Measurements from ENCODE around the gene CDK12.
"Not testable (repeated sequence)": the region's sequence is repeated elsewhere in the genome, so short reads cannot be mapped to it uniquely, and the experiment has no call there.

Gene CDK12

GRCh38 chr17:39473310-39473709 lies 12.0 kb downstream of the CDK12 start:
- no peak for TF ChIP-seq CTCF (IDR thresholded peaks at IDR 0.05; ENCODE audit: insufficient read depth, low read length, poor library complexity, severe bottlenecking)
- Histone ChIP-seq H3K4me3 (replicated peaks; ENCODE audit: low read depth, low read length) (no peak overlapping the region), H3K27me3 (replicated peaks; ENCODE audit: control insufficient read depth, insufficient read depth, low read length) (no peaks in the 10 kb centered on the region), H3K36me3 (ENCODE audit: control insufficient read depth, insufficient read depth, low read length) (peaks cover 6% of the 10 kb centered on the region)
- DNase-seq (ENCODE audit: extremely low read depth, insufficient read length) = no peak

DNA sequence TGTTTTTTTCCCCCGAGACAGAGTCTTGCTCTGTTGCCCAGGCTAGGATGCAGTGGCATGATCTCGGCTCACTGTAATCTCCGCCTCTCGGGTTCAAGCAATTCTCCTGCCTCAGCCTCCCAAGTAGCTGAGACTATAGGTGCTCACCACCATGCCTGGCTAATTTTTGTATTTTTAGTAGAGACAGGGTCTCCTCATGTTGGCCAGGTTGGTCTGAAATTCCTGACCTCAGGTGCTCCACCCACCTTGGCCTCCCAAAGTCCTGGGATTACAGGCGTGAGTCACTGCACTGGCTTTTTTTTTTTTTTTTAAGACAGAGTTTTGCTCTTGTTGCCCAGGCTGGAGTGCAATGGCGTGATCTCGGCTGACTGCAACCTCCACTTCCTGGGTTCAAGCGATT lies 18.3 kb downstream of the CDK12 start:
- H3K27me3 ChIP-seq (replicated peaks; ENCODE audit: control insufficient read depth, insufficient read depth, low read length); DNase-seq (ENCODE audit: extremely low read depth, insufficient read length); H3K36me3 ChIP-seq (ENCODE audit: control insufficient read depth, insufficient read depth, low read length); H3K4me3 ChIP-seq (replicated peaks; ENCODE audit: low read depth, low read length): not testable (repeated sequence)

DNA sequence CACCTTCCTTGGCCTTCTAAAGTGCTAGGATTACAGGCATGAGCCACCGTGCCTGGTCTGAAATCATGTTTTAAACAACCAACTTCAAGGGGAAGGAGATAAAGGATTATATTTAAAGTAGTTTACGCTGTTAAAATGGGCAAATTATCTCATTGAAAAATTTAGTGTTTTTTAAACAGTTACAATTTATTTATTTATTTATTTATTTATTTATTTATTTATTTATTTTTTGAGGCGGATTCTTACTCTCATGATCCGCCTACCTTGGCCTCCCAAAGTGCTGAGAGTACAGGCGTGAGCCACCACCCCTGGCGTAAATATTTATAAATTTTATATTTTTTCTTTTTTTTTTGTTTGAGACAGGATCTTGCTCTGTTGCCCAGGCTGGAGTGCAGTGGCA lies 22.2 kb downstream of the CDK12 start:
- no peak for TF ChIP-seq CTCF (IDR thresholded peaks at IDR 0.05; ENCODE audit: insufficient read depth, low read length, poor library complexity, severe bottlenecking)
- no peak for DNase-seq (ENCODE audit: extremely low read depth, insufficient read length)
- H3K4me3 ChIP-seq (replicated peaks; ENCODE audit: low read depth, low read length) = no peak overlapping the region
- H3K36me3 ChIP-seq (ENCODE audit: control insufficient read depth, insufficient read depth, low read length) = peaks cover 5% of the 10 kb centered on the region
- no peaks in the 10 kb centered on the region for H3K27me3 ChIP-seq (replicated peaks; ENCODE audit: control insufficient read depth, insufficient read depth, low read length)

DNA sequence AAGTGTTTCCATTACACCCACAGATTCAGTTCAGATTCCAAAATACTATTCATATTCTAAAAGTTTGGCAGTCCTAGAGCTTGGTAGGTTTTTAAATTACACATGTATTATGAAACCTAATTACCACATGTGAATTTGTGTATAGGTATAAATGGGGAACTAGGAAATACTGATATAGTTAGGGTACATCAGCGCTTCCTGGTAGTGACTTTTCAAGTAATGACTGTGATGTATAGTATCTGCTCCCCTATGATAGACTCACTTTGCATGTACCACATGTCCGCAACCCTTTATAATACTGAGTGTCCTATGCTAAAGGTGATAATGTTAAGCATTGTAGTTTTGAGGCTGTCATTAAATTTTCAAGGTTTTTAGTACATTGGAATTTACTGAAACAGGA lies 22.9 kb downstream of the CDK12 start:
- Histone ChIP-seq H3K4me3 (replicated peaks; ENCODE audit: low read depth, low read length) (no peak overlapping the region), H3K27me3 (replicated peaks; ENCODE audit: control insufficient read depth, insufficient read depth, low read length) (no peaks in the 10 kb centered on the region), H3K36me3 (ENCODE audit: control insufficient read depth, insufficient read depth, low read length) (peaks cover 4% of the 10 kb centered on the region)
- TF ChIP-seq CTCF (IDR thresholded peaks at IDR 0.05; ENCODE audit: insufficient read depth, low read length, poor library complexity, severe bottlenecking) = no peak
- DNase-seq (ENCODE audit: extremely low read depth, insufficient read length) = peak; percentile 44

DNA sequence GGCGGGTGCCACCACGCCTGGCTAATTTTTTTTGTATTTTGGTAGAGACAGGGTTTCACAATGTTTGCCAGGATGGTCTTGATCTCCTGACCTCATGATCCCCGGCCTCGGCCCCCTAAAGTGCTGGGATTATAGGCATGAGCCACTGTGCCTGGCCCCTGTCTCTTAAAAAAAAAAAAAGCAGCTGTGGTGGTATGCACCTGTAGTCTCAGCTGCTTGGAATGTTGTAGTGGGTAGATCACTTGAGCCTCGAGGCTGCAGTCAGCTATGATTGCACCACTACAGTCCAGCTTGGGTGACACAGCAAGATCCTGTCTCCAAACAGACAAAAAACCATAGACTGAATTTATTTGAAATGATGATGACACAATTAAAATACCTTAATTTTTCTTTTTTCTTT lies 24.3 kb downstream of the CDK12 start:
- peaks cover 5% of the 10 kb centered on the region for H3K36me3 ChIP-seq (ENCODE audit: control insufficient read depth, insufficient read depth, low read length)
- no peak for DNase-seq (ENCODE audit: extremely low read depth, insufficient read length)
- no peaks in the 10 kb centered on the region for H3K27me3 ChIP-seq (replicated peaks; ENCODE audit: control insufficient read depth, insufficient read depth, low read length)
- H3K4me3 ChIP-seq (replicated peaks; ENCODE audit: low read depth, low read length) = no peak overlapping the region
- TF ChIP-seq CTCF (IDR thresholded peaks at IDR 0.05; ENCODE audit: insufficient read depth, low read length, poor library complexity, severe bottlenecking) = no peak

GRCh38 chr17:39486242-39486641 lies 25.0 kb downstream of the CDK12 start:
- Histone ChIP-seq H3K36me3 (ENCODE audit: control insufficient read depth, insufficient read depth, low read length) (peaks cover 5% of the 10 kb centered on the region), H3K27me3 (replicated peaks; ENCODE audit: control insufficient read depth, insufficient read depth, low read length) (no peaks in the 10 kb centered on the region), H3K4me3 (replicated peaks; ENCODE audit: low read depth, low read length) (no peak overlapping the region)
- no peak for TF ChIP-seq CTCF (IDR thresholded peaks at IDR 0.05; ENCODE audit: insufficient read depth, low read length, poor library complexity, severe bottlenecking)
- DNase-seq (ENCODE audit: extremely low read depth, insufficient read length) = no peak

DNA sequence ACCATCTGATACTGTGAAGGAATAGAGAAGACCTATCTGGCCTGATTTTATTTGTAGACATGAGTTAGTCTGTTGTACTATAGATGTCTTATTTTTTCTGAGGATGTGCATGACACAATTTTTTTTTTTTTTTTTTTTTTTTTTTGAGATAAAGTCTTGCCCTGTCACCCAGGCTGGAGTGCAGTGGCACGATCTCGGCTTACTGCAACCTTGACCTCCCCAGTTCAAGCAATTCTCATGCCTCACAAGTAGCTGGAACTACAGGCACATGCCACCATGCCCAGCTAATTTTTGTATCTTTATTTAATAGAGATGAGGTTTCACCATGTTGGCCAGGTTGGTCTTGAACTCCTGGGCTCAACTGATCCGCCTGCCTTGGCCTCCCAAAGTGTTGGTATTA lies 26.2 kb downstream of the CDK12 start:
- H3K36me3 ChIP-seq (ENCODE audit: control insufficient read depth, insufficient read depth, low read length); H3K27me3 ChIP-seq (replicated peaks; ENCODE audit: control insufficient read depth, insufficient read depth, low read length); DNase-seq (ENCODE audit: extremely low read depth, insufficient read length); H3K4me3 ChIP-seq (replicated peaks; ENCODE audit: low read depth, low read length): not testable (repeated sequence)
